Esophagus muscularis mucosa (tissue), 4 donors: ENCODE measurements around the gene BBIP1. TPM values are rescaled to one million over a fixed set of nuclear protein-coding genes. Genes with fewer than 3 reads are reported as not detected.

Experiments used
- DNase-seq: peaks from one replicate; pipeline ENCODE4 v3.0.0-alpha.2; 2017; ENCODE audit errors: extremely low spot score
- H3K27ac ChIP-seq, 4 donors: fragments of 200-600 bp; sonication (generic); replicated peaks in 1 of 4; 1 replicate in 3 of 4; 2 replicates in 1 of 4; pipeline ENCODE4 v1.5.1; 2016 to 2019; ENCODE audit warnings: mild to moderate bottlenecking in 1 of 4
- H3K27me3 ChIP-seq, 4 donors: fragments of 200-600 bp; sonication (generic); one replicate each; pipeline versions ENCODE4 v1.5.1 to v1.6.0; 2016 to 2019
- H3K36me3 ChIP-seq, 4 donors: fragments of 200-600 bp; sonication (generic); one replicate each; pipeline ENCODE4 v1.5.1; 2016 to 2019
- H3K4me1 ChIP-seq, 4 donors: fragments of 200-600 bp; sonication (generic); one replicate each; pipeline ENCODE4 v1.5.1; 2016 to 2019
- H3K4me3 ChIP-seq, 4 donors: fragments of 200-600 bp; sonication (generic); 1 replicate in 2 of 4; 2 replicates in 2 of 4; pipeline ENCODE4 v1.5.1; 2016 to 2019; ENCODE audit warnings: mild to moderate bottlenecking in 4 of 4, moderate library complexity in 1 of 4
- H3K9me3 ChIP-seq, 4 donors: fragments of 200-600 bp; sonication (generic); 1 replicate in 3 of 4; 2 replicates in 1 of 4; pipeline ENCODE4 v1.5.1; 2016 to 2019
- CTCF ChIP-seq, 3 experiments: fragments of 200-600 bp in 2 of 3; fragments of 450-650 bp in 1 of 3; sonication (generic) in 2 of 3; IDR thresholded peaks; one replicate each; pipeline ENCODE4 v1.5.1; 2017 to 2019; ENCODE audit warnings: antibody characterized with exemption in 3 of 3, mild to moderate bottlenecking in 2 of 3, moderate library complexity in 1 of 3
- EP300 ChIP-seq: sonication (generic); formaldehyde crosslinking; IDR thresholded peaks from one replicate; pipeline ENCODE4 v1.6.1; 2017; ENCODE audit warnings: antibody characterized with exemption
- POLR2A ChIP-seq: fragments of 450-650 bp; IDR thresholded peaks from one replicate; pipeline ENCODE4 v1.6.1; 2017; ENCODE audit warnings: antibody characterized with exemption, moderate library complexity, mild to moderate bottlenecking, low read depth
- POLR2AphosphoS5 ChIP-seq, 2 donors: sonication (generic); formaldehyde crosslinking; IDR thresholded peaks; one replicate each; pipeline ENCODE4 v1.6.1; 2017; ENCODE audit warnings: antibody characterized with exemption in 2 of 2
- WGBS: methylation state at CpG from one replicate; pipeline ENCODE4 v1.1.5; 2018; 5-methylcytosine and 5-hydroxymethylcytosine counted together
- intact Hi-C: fragments of 100-400 bp; cut with DNase I; formaldehyde crosslinking; loops from one replicate; pipeline ENCODE4 v1.15.1; 2023
- total RNA-seq, 4 donors: library from RNA; depleted of rRNA; stranded (reverse); fragments of >200 nt; gene quantifications; one replicate each; pipeline versions ENCODE4 v1.1.0 to v1.2.1, GENCODE V29; 2016

BBIP1 gene
- total RNA-seq, 4 donors from 2014 or later: 17.6 to 29.5 (median 27.0) TPM

- Histone ChIP-seq H3K4me1 (peaks cover 6 to 59% (median 51%) of the 10 kb centered on the region in 4 donors), H3K27me3 (no peaks in the 10 kb centered on the region), H3K27ac (no peak overlapping the region), H3K4me3 (no peak overlapping the region), H3K36me3 (no peaks in the 10 kb centered on the region), H3K9me3 (no peaks in the 10 kb centered on the region)
- TF ChIP-seq CTCF (IDR thresholded peaks at IDR 0.05): no peak
- TF ChIP-seq POLR2AphosphoS5 (IDR thresholded peaks at IDR 0.05): no peak
- no peak for TF ChIP-seq POLR2A
- no peak for TF ChIP-seq EP300
- no peak for DNase-seq
- intact Hi-C loops: no loop called here
Measured at GRCh38 chr10:110965216-110965615, 46.2 kb upstream of the BBIP1 start.

GRCh38 chr10:110964681-110965080 is 45.7 kb upstream of the BBIP1 start:
- WGBS: 95% methylated on average over 5 of the region's 5 CpGs
- TF ChIP-seq CTCF (IDR thresholded peaks at IDR 0.05) (no peak), POLR2AphosphoS5 (IDR thresholded peaks at IDR 0.05) (no peak), POLR2A (no peak), EP300 (no peak)
- Histone ChIP-seq H3K27me3 (no peaks in the 10 kb centered on the region), H3K36me3 (no peaks in the 10 kb centered on the region), H3K9me3 (no peaks in the 10 kb centered on the region), H3K4me3 (no peak overlapping the region), H3K4me1 (peaks cover 6 to 64% (median 55%) of the 10 kb centered on the region in 4 donors), H3K27ac (no peak overlapping the region)
- intact Hi-C loops: no loop called here
- DNase-seq: no peak

DNA sequence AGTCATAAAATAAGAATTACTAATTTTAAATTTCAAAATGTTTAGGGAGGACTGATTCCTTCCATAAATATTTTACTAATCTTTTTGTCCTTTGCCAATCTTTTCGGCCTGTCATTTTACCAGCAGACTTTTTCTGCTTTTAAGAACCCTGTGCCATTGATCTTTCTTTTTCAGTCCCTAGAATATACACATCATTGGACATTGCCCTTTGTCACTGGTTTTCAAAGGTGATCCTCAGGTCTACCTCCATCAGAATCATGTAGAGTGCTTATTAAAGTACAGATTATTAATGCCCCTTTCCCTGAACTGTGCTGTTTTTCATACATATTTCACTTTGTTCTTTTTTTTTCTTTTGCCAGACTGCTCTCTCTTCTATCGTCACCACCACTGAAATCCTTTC is 44.2 kb upstream of the BBIP1 start:
- intact Hi-C loops: no loop called here
- no peak for DNase-seq
- peaks cover 13 to 65% (median 61%) of the 10 kb centered on the region in 4 donors for H3K4me1 ChIP-seq
- no peaks in the 10 kb centered on the region for H3K27me3 ChIP-seq
- WGBS: 57% methylated on average over 2 of the region's 2 CpGs
- H3K9me3 ChIP-seq: no peaks in the 10 kb centered on the region
- no peaks in the 10 kb centered on the region for H3K36me3 ChIP-seq
- no peak overlapping the region for H3K4me3 ChIP-seq
- TF ChIP-seq POLR2A (no peak), CTCF (IDR thresholded peaks at IDR 0.05) (no peak), POLR2AphosphoS5 (IDR thresholded peaks at IDR 0.05) (no peak), EP300 (no peak)
- H3K27ac ChIP-seq: no peak overlapping the region

GRCh38 chr10:110962443-110962842 is 43.5 kb upstream of the BBIP1 start:
- Histone ChIP-seq H3K27ac (no peak overlapping the region), H3K4me1 (peaks cover 13 to 68% (median 63%) of the 10 kb centered on the region in 4 donors), H3K4me3 (no peak overlapping the region), H3K36me3 (no peaks in the 10 kb centered on the region), H3K9me3 (no peaks in the 10 kb centered on the region), H3K27me3 (no peaks in the 10 kb centered on the region)
- TF ChIP-seq POLR2A (no peak), EP300 (no peak), CTCF (IDR thresholded peaks at IDR 0.05) (no peak), POLR2AphosphoS5 (IDR thresholded peaks at IDR 0.05) (no peak)
- 89% methylated on average over 2 of the region's 2 CpGs for WGBS
- DNase-seq: no peak
- intact Hi-C loops: no loop called here

GRCh38 chr10:110960333-110960712 is 41.3 kb upstream of the BBIP1 start:
- WGBS: 100% methylated on average over 1 of the region's 1 CpG
- intact Hi-C loops: no loop called here

More at GRCh38 chr10:110960333-110960712, 41.3 kb upstream of the BBIP1 start:
- no peak overlapping the region for H3K4me3 ChIP-seq
- H3K27ac ChIP-seq: no peak overlapping the region
- no peaks in the 10 kb centered on the region for H3K36me3 ChIP-seq
- no peak for DNase-seq
- H3K27me3 ChIP-seq: no peaks in the 10 kb centered on the region
- peaks cover 13 to 62% (median 53%) of the 10 kb centered on the region in 4 donors for H3K4me1 ChIP-seq
- no peaks in the 10 kb centered on the region for H3K9me3 ChIP-seq
- TF ChIP-seq CTCF (IDR thresholded peaks at IDR 0.05) (no peak), EP300 (no peak), POLR2AphosphoS5 (IDR thresholded peaks at IDR 0.05) (no peak), POLR2A (no peak)
